HCT116 (cell line): Measurements from ENCODE around the gene RAET1E. TPM values are rescaled to one million over a fixed set of nuclear protein-coding genes. Genes with fewer than 3 reads are reported as not detected.

Experiments
- ATAC-seq: fragments of 200-7000 bp; cut with Tn5 transposase; 2 replicates; pipeline ENCODE4 v1.9.1; 2020; ENCODE audit warnings: mild to moderate bottlenecking, moderate library complexity
- BruUV-seq: library from RNA; stranded (reverse); fragments of 400-500 nt; replicated peaks from 2 replicates; lab custom pipeline; 2021; lab: Mats Ljungman, UMichigan
- CTCF ChIA-PET: fragments of 300-600 bp; sonication (Branson Sonifier 250); formaldehyde crosslinking; loops from one replicate; lab custom pipeline; 2021; ENCODE audit warnings: antibody characterized with exemption; lab: Charles Lee
- POLR2A ChIA-PET: fragments of 300-600, 350-600 bp; sonication (Branson Sonifier 250); formaldehyde crosslinking; loops from one replicate; lab custom pipeline; 2021; ENCODE audit warnings: antibody characterized with exemption; lab: Charles Lee
- RAD21 ChIA-PET, 2 experiments: fragments of 300-600 bp; sonication (Branson Sonifier 250); formaldehyde crosslinking; loops; one replicate each; lab custom pipeline; 2023; ENCODE audit warnings: low total read pairs in 2 of 2; ENCODE audit not compliant: uncharacterized antibody in 2 of 2, unreplicated experiment in 2 of 2, low non-redundant PET in 1 of 2; lab: Charles Lee
- DNase-seq: peaks from one replicate; pipeline ENCODE4 v3.0.0-alpha.2; 2010; ENCODE audit warnings: low read depth, low spot score
- H2AFZ ChIP-seq: fragments of 200-600 bp; shearing (Covaris generic), sonication (generic); 2 replicates; pipeline ENCODE4 v1.6.1; 2017; ENCODE audit warnings: low read depth, mixed run types, mixed read lengths, antibody characterized with exemption, low read length; ENCODE audit not compliant: poor library complexity, severe bottlenecking
- H3K27ac ChIP-seq: 2 replicates; pipeline ENCODE4 v1.5.1; 2012; ENCODE audit warnings: low read depth, low read length
- H3K27me3 ChIP-seq: fragments of 200-600 bp; sonication (generic); 2 replicates; pipeline ENCODE4 v1.6.1; 2016; ENCODE audit warnings: mixed run types, low read length, mixed read lengths; ENCODE audit not compliant: insufficient read depth
- H3K36me3 ChIP-seq, 2 experiments: fragments of 200-500 bp in 1 of 2; fragments of 200-600 bp in 1 of 2; sonication (Bioruptor generic) in 1 of 2; sonication (generic) in 1 of 2; 2 replicates each; pipeline versions ENCODE4 v1.5.1 to v1.6.1; 2014 to 2016; ENCODE audit warnings: low read length in 2 of 2, inconsistent platforms in 1 of 2, mixed read lengths in 1 of 2, mixed run types in 1 of 2; ENCODE audit not compliant: insufficient read depth in 2 of 2, control insufficient read depth in 1 of 2
- H3K4me1 ChIP-seq, 2 experiments: fragments of 200-600 bp in 1 of 2; sonication (generic) in 1 of 2; 2 replicates each; pipeline versions ENCODE4 v1.5.1 to v1.6.1; 2012 to 2017; ENCODE audit warnings: low read length in 2 of 2, inconsistent platforms in 1 of 2, mild to moderate bottlenecking in 1 of 2, mixed read lengths in 1 of 2, mixed run types in 1 of 2, moderate library complexity in 1 of 2; ENCODE audit not compliant: insufficient read depth in 2 of 2, control insufficient read depth in 1 of 2
- H3K4me2 ChIP-seq: fragments of 200-600 bp; sonication (generic); 2 replicates; pipeline ENCODE4 v1.6.1; 2017; ENCODE audit warnings: mixed run types, low read length, mixed read lengths
- H3K4me3 ChIP-seq, 2 experiments: fragments of 200-600 bp in 1 of 2; sonication (generic) in 1 of 2; replicated peaks in 1 of 2; 2 replicates each; pipeline ENCODE4 v1.5.1; 2011 to 2016; ENCODE audit warnings: low read length in 2 of 2, control low read depth in 1 of 2, low read depth in 1 of 2, mild to moderate bottlenecking in 1 of 2, mixed read lengths in 1 of 2, mixed run types in 1 of 2
- H3K79me2 ChIP-seq: fragments of 200-600 bp; sonication (generic); 2 replicates; pipeline ENCODE4 v1.6.1; 2017; ENCODE audit warnings: mild to moderate bottlenecking, mixed run types, low read length, moderate library complexity, mixed read lengths; ENCODE audit not compliant: insufficient read depth
- H3K9ac ChIP-seq: fragments of 200-600 bp; sonication (generic); 2 replicates; pipeline ENCODE4 v1.6.1; 2016; ENCODE audit warnings: low read length, mixed read lengths
- H3K9me2 ChIP-seq: fragments of 200-600 bp; sonication (generic), shearing (Covaris generic); 2 replicates; pipeline ENCODE4 v1.6.1; 2017; ENCODE audit warnings: mixed run types, mild to moderate bottlenecking, moderate library complexity; ENCODE audit not compliant: insufficient read depth
- H3K9me3 ChIP-seq, 2 experiments: fragments of 200-500 bp in 1 of 2; fragments of 200-600 bp in 1 of 2; sonication (Bioruptor generic) in 1 of 2; sonication (generic) in 1 of 2; 2 replicates each; pipeline ENCODE4 v1.6.1; 2014 to 2017; ENCODE audit warnings: low read length in 2 of 2, mixed read lengths in 2 of 2, inconsistent platforms in 1 of 2, low read depth in 1 of 2, mild to moderate bottlenecking in 1 of 2, mixed run types in 1 of 2, moderate library complexity in 1 of 2; ENCODE audit not compliant: control insufficient read depth in 1 of 2, insufficient read depth in 1 of 2
- H4K20me1 ChIP-seq: fragments of 200-600 bp; sonication (generic), shearing (Covaris generic); 2 replicates; pipeline ENCODE4 v1.6.1; 2017; ENCODE audit warnings: mixed run types, mild to moderate bottlenecking, moderate library complexity; ENCODE audit not compliant: insufficient read depth
- ATF3 ChIP-seq: IDR thresholded peaks from 2 replicates; pipeline ENCODE4 v1.6.1; 2012
- CEBPB ChIP-seq: IDR thresholded peaks from 2 replicates; pipeline ENCODE4 v1.6.1; 2012; ENCODE audit warnings: low read depth
- CTCF ChIP-seq, 3 experiments: fragments of 200-600 bp in 1 of 3; sonication (generic) in 1 of 3; IDR thresholded peaks in 2 of 3; conservative IDR thresholded peaks in 1 of 3; 2 replicates each; pipeline ENCODE4 v1.5.1; 2012 to 2017; ENCODE audit warnings: low read depth in 2 of 3, low read length in 2 of 3, antibody characterized with exemption in 1 of 3, borderline replicate concordance in 1 of 3, control low read depth in 1 of 3, mild to moderate bottlenecking in 1 of 3, mixed read lengths in 1 of 3, mixed run types in 1 of 3, moderate library complexity in 1 of 3; ENCODE audit not compliant: insufficient read depth in 1 of 3
- EGR1 ChIP-seq: IDR thresholded peaks from 2 replicates; pipeline ENCODE4 v1.6.1; 2012; ENCODE audit warnings: low read depth
- EZH2 ChIP-seq: fragments of 200-600 bp; sonication (generic); IDR thresholded peaks from 2 replicates; pipeline ENCODE4 v1.6.1; 2017; ENCODE audit warnings: antibody characterized with exemption, mixed run types
- POLR2A ChIP-seq: IDR thresholded peaks from 2 replicates; pipeline ENCODE4 v1.7.0; 2011; ENCODE audit warnings: borderline replicate concordance; ENCODE audit not compliant: insufficient read depth, insufficient read length; ENCODE audit errors: extremely low read depth
- RAD21 ChIP-seq: IDR thresholded peaks from 2 replicates; pipeline ENCODE4 v1.6.1; 2012; ENCODE audit warnings: low read depth, mild to moderate bottlenecking
- ZNF274 ChIP-seq: fragments of 200-500 bp; sonication (Bioruptor generic); IDR thresholded peaks from 2 replicates; pipeline ENCODE4 v1.6.1; 2014; ENCODE audit warnings: mild to moderate bottlenecking, low read depth, low read length, inconsistent platforms
- intact Hi-C: fragments of 100-400 bp; cut with micrococcal nuclease; formaldehyde crosslinking; loops from 2 replicates; pipeline ENCODE4 v1.10.0; 2022
- total RNA-seq: library from RNA; stranded (reverse); gene quantifications from one replicate; pipeline ENCODE4 v1.2.1, GENCODE V29; 2021; ENCODE audit not compliant: unreplicated experiment

RAET1E gene
- total RNA-seq, 1 experiment from 2014 or later: 3.9 TPM

- ChIA-PET POLR2A (no interaction called here), RAD21 (no interaction called here), CTCF (interaction anchor here (1.3 kb wide), 1 partner anchor 28 kb away, joined by 3 read pairs; no protein-coding TSS in a partner anchor)
- H3K4me1 ChIP-seq: peaks cover 2 to 25% of the 10 kb centered on the region in 2 experiments; a peak in 3 of 4 replicates
- no peak overlapping the region for H3K4me3 ChIP-seq
- no peak overlapping the region for H3K9ac ChIP-seq
- H2AFZ ChIP-seq: peak overlapping the region; percentile 3
- H3K9me2 ChIP-seq: no peaks in the 10 kb centered on the region
- H3K27ac ChIP-seq: no peak overlapping the region
- BruUV-seq: no TSS peak
- H4K20me1 ChIP-seq: no peaks in the 10 kb centered on the region
- DNase-seq (no peak), ATAC-seq (no peak)
- H3K36me3 ChIP-seq: no peaks in the 10 kb centered on the region
- H3K79me2 ChIP-seq: no peaks in the 10 kb centered on the region
- H3K27me3 ChIP-seq: no peaks in the 10 kb centered on the region
- intact Hi-C loops: no loop called here
- peak; percentile 76 for TF ChIP-seq CEBPB
- TF ChIP-seq EZH2: no peak
- no peak for TF ChIP-seq POLR2A
- no peak for TF ChIP-seq RAD21
- TF ChIP-seq EGR1: no peak
- TF ChIP-seq ZNF274: no peak
- H3K9me3 ChIP-seq: no peaks in the 10 kb centered on the region; a peak in 1 of 4 replicates
- H3K4me2 ChIP-seq: peak overlapping the region; percentile 48
Observed at GRCh38 chr6:149867876-149868640, 29.9 kb downstream of the RAET1E start.

GRCh38 chr6:149864578-149865535 is 33.1 kb downstream of the RAET1E start:
- H3K4me3 ChIP-seq: peak overlapping the region; percentile 46 to 71
- H3K9me3 ChIP-seq: no peaks in the 10 kb centered on the region
- TF ChIP-seq ATF3 (no peak), CTCF (IDR thresholded peaks at IDR 0.05 in 2 of 3, conservative IDR thresholded peaks at IDR 0.05 in 1 of 3; ENCODE audit: borderline replicate concordance in 1 of 3, insufficient read depth in 1 of 3, low read depth in 2 of 3, low read length in 2 of 3) (peak; percentile 67 to 80 (median 79)), RAD21 (peak; percentile 85)
- TF ChIP-seq, all 23 proteins: peak for 2
- ATAC-seq: peak; percentile 23
- Histone ChIP-seq H3K36me3 (no peaks in the 10 kb centered on the region), H3K9me2 (no peaks in the 10 kb centered on the region), H3K9ac (peak overlapping the region; percentile 81), H3K27me3 (no peaks in the 10 kb centered on the region), H3K79me2 (peaks cover 20% of the 10 kb centered on the region), H3K4me1 (peaks cover 8 to 44% of the 10 kb centered on the region in 2 experiments; a peak in 3 of 4 replicates), H4K20me1 (no peaks in the 10 kb centered on the region), H2AFZ (peak overlapping the region; percentile 50), H3K27ac (peak overlapping the region; percentile 90), H3K4me2 (peak overlapping the region; percentile 100)
- ChIA-PET RAD21 (interaction anchor here in 1 of 2 experiments (1.8 kb wide), 1 partner anchor 24 kb away, joined by 5 read pairs; no protein-coding TSS in a partner anchor), CTCF (interaction anchor here (1.5 kb wide), 1 partner anchor 24 kb away, joined by 5 read pairs; no protein-coding TSS in a partner anchor), POLR2A (no interaction called here)
- BruUV-seq: no TSS peak
- DNase-seq: no peak
- intact Hi-C loops: loop anchor here (1.0 to 2.0 kb wide), 4 partner anchors 24 to 62 kb away; no protein-coding TSS in a partner anchor
